Fibroblast of pulmonary artery (primary cell): ENCODE measurements around the gene CFAP52.
"Not testable (repeated sequence)": the region's sequence is repeated elsewhere in the genome, so short reads cannot be mapped to it uniquely, and the experiment has no call there.

Experiments
- DNase-seq: peaks from one replicate; pipeline ENCODE4 v3.0.0-alpha.2; 2010; ENCODE audit warnings: low read depth
- H3K4me3 ChIP-seq: replicated peaks from 2 replicates; pipeline ENCODE4 v1.5.1; 2011; ENCODE audit warnings: low read depth, mild to moderate bottlenecking, control low read depth, low read length, moderate library complexity
- CTCF ChIP-seq: IDR thresholded peaks from 2 replicates; pipeline ENCODE4 v1.5.1; 2011; ENCODE audit warnings: mild to moderate bottlenecking, control low read depth, low read length, inconsistent platforms; ENCODE audit errors: missing control alignments

CFAP52 gene

GRCh38 chr17:9645851-9646545 is 69.6 kb downstream of the CFAP52 start:
- no peak for TF ChIP-seq CTCF
- no peak for DNase-seq
- H3K4me3 ChIP-seq: no peak overlapping the region

- no peak for DNase-seq
- H3K4me3 ChIP-seq: no peak overlapping the region
- no peak for TF ChIP-seq CTCF
Observed at GRCh38 chr17:9646546-9646885, 70.1 kb downstream of the CFAP52 start.

GRCh38 chr17:9647014-9647413 is 70.6 kb downstream of the CFAP52 start:
- no peak for TF ChIP-seq CTCF
- DNase-seq: no peak
- no peak overlapping the region for H3K4me3 ChIP-seq

GRCh38 chr17:9648521-9649110 is 72.2 kb downstream of the CFAP52 start:
- no peak overlapping the region for H3K4me3 ChIP-seq
- DNase-seq: no peak
- TF ChIP-seq CTCF: no peak

GRCh38 chr17:9658593-9659211 is 82.3 kb downstream of the CFAP52 start:
- DNase-seq: no peak
- no peak for TF ChIP-seq CTCF
- H3K4me3 ChIP-seq: no peak overlapping the region

- no peak for TF ChIP-seq CTCF
- no peak for DNase-seq
Observed at GRCh38 chr17:9661027-9661426, 84.6 kb downstream of the CFAP52 start.

GRCh38 chr17:9663511-9663910 is 87.1 kb downstream of the CFAP52 start:
- not testable (repeated sequence) for H3K4me3 ChIP-seq, DNase-seq

More at GRCh38 chr17:9661027-9661426, 84.6 kb downstream of the CFAP52 start:
- H3K4me3 ChIP-seq: no peak overlapping the region
